HepG2 (cell line): Measurements from ENCODE around the gene PCDH12. TPM values are rescaled to one million over a fixed set of nuclear protein-coding genes. Genes with fewer than 3 reads are reported as not detected.

Source experiments
- ATF6 ChIP-seq: sonication (generic); formaldehyde crosslinking; conservative IDR thresholded peaks from 2 replicates; pipeline ENCODE4 v1.4.0; 2020; ENCODE audit warnings: missing genetic modification reagents
- ELF1 ChIP-seq: sonication (generic); formaldehyde crosslinking; IDR thresholded peaks from 2 replicates; pipeline ENCODE4 v1.4.0; 2020; ENCODE audit warnings: missing genetic modification reagents
- FUBP1 ChIP-seq: sonication (generic); formaldehyde crosslinking; IDR thresholded peaks from 2 replicates; pipeline ENCODE4 v1.5.1; 2020; ENCODE audit warnings: missing genetic modification reagents, mild to moderate bottlenecking, borderline replicate concordance
- KDM5B ChIP-seq: sonication (generic); formaldehyde crosslinking; IDR thresholded peaks from 2 replicates; pipeline ENCODE4 v1.4.0; 2020; ENCODE audit warnings: missing genetic modification reagents, mild to moderate bottlenecking, borderline replicate concordance
- MAX ChIP-seq: IDR thresholded peaks from 2 replicates; pipeline ENCODE4 v1.6.1; 2012; ENCODE audit warnings: inconsistent platforms
- MED1 ChIP-seq: sonication (generic); formaldehyde crosslinking; IDR thresholded peaks from 2 replicates; pipeline ENCODE4 v1.4.0; 2020; ENCODE audit warnings: missing genetic modification reagents
- PCBP1 ChIP-seq: fragments of 200-400 bp; formaldehyde crosslinking; IDR thresholded peaks from 2 replicates; pipeline ENCODE4 v1.6.1; 2017; ENCODE audit warnings: mild to moderate bottlenecking, low read depth, low read length, borderline replicate concordance
- RCOR2 ChIP-seq: IDR thresholded peaks from 2 replicates; pipeline ENCODE4 v1.6.1; 2016; ENCODE audit warnings: missing biosample characterization, missing genetic modification reagents
- STAT6 ChIP-seq: sonication (generic); formaldehyde crosslinking; IDR thresholded peaks from 2 replicates; pipeline ENCODE4 v1.4.0; 2020; ENCODE audit warnings: missing genetic modification reagents, mild to moderate bottlenecking, borderline replicate concordance
- TBX3 ChIP-seq: fragments of 450-650 bp; IDR thresholded peaks from 2 replicates; pipeline ENCODE4 v1.6.1; 2017; ENCODE audit warnings: antibody characterized with exemption, mild to moderate bottlenecking, inconsistent platforms, borderline replicate concordance
- TP53 ChIP-seq: sonication (generic); formaldehyde crosslinking; conservative IDR thresholded peaks from 2 replicates; pipeline ENCODE4 v1.4.0; 2020; ENCODE audit warnings: missing genetic modification reagents
- ZBTB34 ChIP-seq: sonication (generic); formaldehyde crosslinking; IDR thresholded peaks from 2 replicates; pipeline ENCODE4 v1.8.0; 2022; ENCODE audit warnings: mild to moderate bottlenecking, missing genetic modification reagents
- ZNF205 ChIP-seq: IDR thresholded peaks from 2 replicates; pipeline ENCODE4 v1.6.1; 2018; ENCODE audit warnings: missing biosample characterization, missing genetic modification reagents
- ZNF253 ChIP-seq: sonication (generic); formaldehyde crosslinking; IDR thresholded peaks from 2 replicates; pipeline ENCODE4 v1.8.0; 2022; ENCODE audit warnings: mild to moderate bottlenecking, missing genetic modification reagents, borderline replicate concordance
- ZNF367 ChIP-seq: sonication (generic); formaldehyde crosslinking; IDR thresholded peaks from 2 replicates; pipeline ENCODE4 v1.4.0; 2020; ENCODE audit warnings: missing genetic modification reagents, borderline replicate concordance
- ZNF383 ChIP-seq: sonication (generic); formaldehyde crosslinking; IDR thresholded peaks from 2 replicates; pipeline ENCODE4 v1.4.0; 2020; ENCODE audit warnings: missing genetic modification reagents, mild to moderate bottlenecking, borderline replicate concordance
- ZNF446 ChIP-seq: sonication (generic); formaldehyde crosslinking; IDR thresholded peaks from 2 replicates; pipeline ENCODE4 v1.5.0; 2020; ENCODE audit warnings: mild to moderate bottlenecking, missing genetic modification reagents
- ZNF740 ChIP-seq: sonication (generic); formaldehyde crosslinking; IDR thresholded peaks from 2 replicates; pipeline ENCODE4 v1.4.0; 2020; ENCODE audit warnings: missing genetic modification reagents
- ZNF768 ChIP-seq: sonication (generic); formaldehyde crosslinking; IDR thresholded peaks from 2 replicates; pipeline ENCODE4 v1.4.0; 2020; ENCODE audit warnings: missing genetic modification reagents
- ZSCAN31 ChIP-seq: sonication (generic); formaldehyde crosslinking; IDR thresholded peaks from 2 replicates; pipeline ENCODE4 v1.5.0; 2020; ENCODE audit warnings: low read depth, mild to moderate bottlenecking, missing genetic modification reagents
- polyA plus RNA-seq, 8 experiments: library from polyadenylated mRNA; depleted of rRNA in 3 of 8; stranded (reverse) in 7 of 8; unstranded in 1 of 8; fragments of >200 nt; fragmentation: Illumina TruSeq in 4 of 8; extraction: Trizol in 4 of 8; gene quantifications; 2 replicates each; pipeline versions ENCODE4 v1.2.1 to v1.2.3, GENCODE V29; 2011 to 2016; ENCODE audit warnings: low read depth in 4 of 8, missing spikeins in 1 of 8, mixed read lengths in 1 of 8; ENCODE audit not compliant: insufficient read depth in 1 of 8
- total RNA-seq, 5 experiments: library from RNA; depleted of rRNA; stranded (reverse); fragments of >200 nt; fragmentation: Illumina TruSeq; extraction: Trizol; gene quantifications; 2 replicates each; pipeline ENCODE4 v1.2.3, GENCODE V29; 2016; ENCODE audit warnings: low read depth in 1 of 5

Gene PCDH12
- total and polyA plus RNA-seq, 2 of the 13 experiments (the other 11 are each of a cell fraction or from before 2014, with no cell fraction given), result not detected

GRCh38 chr5:141942185-141942857 lies 15.7 kb downstream of the PCDH12 start (continued):
- TF ChIP-seq ELF1 (CRISPR knock-in tag), result no peak
- no peak for TF ChIP-seq ATF6 (CRISPR knock-in tag)
- TF ChIP-seq KDM5B (CRISPR knock-in tag), result no peak
- no peak for TF ChIP-seq ZNF205 (CRISPR knock-in tag)
- no peak for TF ChIP-seq PCBP1
- TF ChIP-seq MAX, result peak; percentile 27; the same call in 1 of the 2 replicates
- no peak for TF ChIP-seq ZNF367
- no peak for TF ChIP-seq ZNF740
- no peak for TF ChIP-seq ZNF446
- 0 out of 2 replicates have a peak, but pooled peaks have one; percentile 21 for TF ChIP-seq MED1 (CRISPR knock-in tag)
- TF ChIP-seq ZNF768 (CRISPR knock-in tag), result no peak
- TF ChIP-seq FUBP1, result no peak
- no peak for TF ChIP-seq ZBTB34
- TF ChIP-seq TBX3, result no peak
- TF ChIP-seq TP53 (CRISPR knock-in tag), result no peak
- no peak for TF ChIP-seq ZNF383 (CRISPR knock-in tag)
- TF ChIP-seq RCOR2 (CRISPR knock-in tag), result no peak
- no peak for TF ChIP-seq ZSCAN31
- TF ChIP-seq STAT6, result no peak
- TF ChIP-seq ZNF253, result no peak
